Skin of body (tissue), 2 donors: ENCODE measurements around the gene WFDC13. TPM values are rescaled to one million over a fixed set of nuclear protein-coding genes. Genes with fewer than 3 reads are reported as not detected.
A peak's percentile ranks its signal among the peaks of the same experiment; 100 is the strongest.
"Not testable (repeated sequence)": the region's sequence is repeated elsewhere in the genome, so short reads cannot be mapped to it uniquely, and the experiment has no call there.

ENCODE experiments used
- DNase-seq: peaks from one replicate; lab custom pipeline; 2025; lab: John Stamatoyannopoulos, UW
- total RNA-seq: library from RNA; depleted of rRNA; stranded (reverse); fragments of >200 nt; gene quantifications from one replicate; pipeline ENCODE4 v1.2.3, GENCODE V29; 2014

Gene WFDC13, protein sequence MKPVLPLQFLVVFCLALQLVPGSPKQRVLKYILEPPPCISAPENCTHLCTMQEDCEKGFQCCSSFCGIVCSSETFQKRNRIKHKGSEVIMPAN
- total RNA-seq: not detected

DNA sequence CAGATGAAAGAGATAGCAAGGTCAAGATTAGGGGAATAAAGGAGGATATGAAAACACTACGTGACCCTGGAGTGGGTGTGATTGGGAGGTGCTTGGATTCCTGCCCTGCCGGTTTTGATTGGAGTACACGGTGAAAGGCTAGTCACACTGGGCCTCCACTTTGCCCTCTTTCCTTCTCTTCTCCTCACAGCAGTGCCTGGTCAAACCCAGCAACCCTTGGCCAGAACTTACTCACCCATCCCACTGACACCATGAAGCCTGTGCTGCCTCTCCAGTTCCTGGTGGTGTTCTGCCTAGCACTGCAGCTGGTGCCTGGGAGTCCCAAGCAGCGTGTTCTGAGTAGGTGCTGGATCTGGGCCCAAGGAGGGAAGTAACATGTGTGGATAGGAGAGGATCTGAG, at the start of gene WFDC13:
WFDC13 (plus strand) TSS at position 166 of the 400 bp plus-strand sequence; CDS start at position 252, 86 bp downstream.
- no peak for DNase-seq

DNA sequence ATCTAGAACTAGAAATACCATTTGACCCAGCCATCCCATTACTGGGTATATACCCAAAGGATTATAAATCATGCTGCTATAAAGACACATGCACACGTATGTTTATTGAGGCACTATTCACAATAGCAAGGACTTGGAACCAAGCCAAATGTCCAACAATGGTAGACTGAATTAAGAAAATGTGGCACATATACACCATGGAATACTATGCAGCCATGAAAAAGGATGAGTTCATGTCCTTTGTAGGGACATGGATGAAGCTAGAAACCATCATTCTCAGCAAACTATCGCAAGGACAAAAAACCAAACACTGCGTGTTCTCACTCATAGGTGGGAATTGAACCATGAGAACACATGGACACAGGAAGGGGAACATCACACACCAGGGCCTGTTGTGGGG, 44.8 kb upstream of the WFDC13 start:
- not testable (repeated sequence) for DNase-seq

DNA sequence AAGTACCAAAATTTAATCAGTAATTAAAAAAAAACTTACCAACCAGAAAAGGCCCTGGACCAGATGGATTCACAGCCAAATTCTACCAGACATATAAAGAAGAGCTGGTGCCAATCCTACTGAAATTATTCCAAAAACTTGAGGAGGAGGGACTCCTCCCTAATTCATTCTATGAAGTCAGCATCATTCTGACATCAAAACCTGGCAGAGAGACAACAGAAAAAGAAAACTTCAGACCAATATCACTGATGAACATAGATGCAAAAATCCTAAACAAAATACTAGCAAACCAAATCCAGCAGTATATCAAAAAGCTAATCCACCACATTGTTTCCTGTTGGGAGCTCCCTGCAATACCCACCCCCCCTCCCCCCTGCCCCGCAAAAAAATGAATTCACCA, 31.7 kb upstream of the WFDC13 start, which contains the start of gene WFDC11:
WFDC11 (minus strand) TSS at position 101 of the 400 bp plus-strand sequence. CDS start 19,639 bp downstream, outside the sequence.
- DNase-seq: no peak

DNA sequence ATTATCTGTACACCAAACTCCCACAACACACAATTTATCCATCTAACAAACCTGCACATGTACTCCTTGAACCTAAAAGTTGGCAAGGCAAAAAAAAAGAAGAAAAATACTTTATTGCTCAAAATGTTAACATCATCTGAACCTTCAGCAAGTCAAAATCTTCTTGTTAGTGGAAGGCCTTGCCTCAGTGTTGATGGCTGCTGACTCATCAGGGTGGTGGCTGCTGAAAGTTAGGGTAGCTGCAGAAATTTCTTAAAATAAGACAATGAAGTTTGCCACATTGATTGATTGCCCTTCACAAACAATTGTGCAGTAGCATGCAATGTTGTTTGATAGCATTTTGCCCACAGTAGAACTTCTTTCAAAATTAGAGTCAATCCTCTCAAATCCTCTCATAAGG, 29.1 kb upstream of the WFDC13 start:
- DNase-seq: no peak

DNA sequence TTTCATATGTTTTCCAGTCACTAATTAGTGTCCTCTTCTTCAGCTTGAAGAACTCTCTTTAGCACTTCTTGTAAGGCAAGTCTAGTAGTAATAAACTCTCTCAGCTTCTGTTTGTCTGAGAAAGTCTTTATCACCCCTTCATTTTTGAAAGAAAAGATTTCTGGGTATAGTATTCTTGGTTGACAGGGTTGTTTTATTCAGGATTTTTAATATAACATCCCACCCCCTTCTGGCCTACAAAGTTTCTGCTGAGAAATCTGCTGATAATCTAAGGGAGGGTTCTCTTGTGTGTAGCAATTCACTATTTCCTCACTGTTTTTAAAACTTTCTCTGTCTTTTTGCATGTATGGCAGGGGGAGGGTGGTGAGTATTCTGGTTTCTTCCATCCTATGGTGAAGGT, 22.2 kb upstream of the WFDC13 start:
- DNase-seq: no peak

DNA sequence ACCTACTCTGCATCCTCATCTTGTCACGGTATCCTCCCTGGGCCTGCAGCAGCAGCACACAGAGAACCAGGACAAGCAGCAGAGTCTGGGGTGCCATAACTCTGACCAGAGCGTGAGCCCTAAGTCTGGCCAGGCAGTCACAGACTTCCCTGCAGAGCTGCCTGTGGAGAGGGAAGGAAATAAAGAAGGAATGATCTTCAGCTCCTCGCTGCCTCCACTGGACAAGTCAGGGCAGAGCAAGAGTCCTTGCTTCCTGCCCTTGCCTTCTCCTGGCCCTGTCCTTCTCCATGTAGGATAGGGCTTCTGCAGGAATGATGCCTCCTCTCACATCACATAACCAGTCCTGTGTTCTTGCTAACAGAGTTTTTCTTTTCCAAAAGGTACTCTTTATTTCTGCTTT, 15.9 kb upstream of the WFDC13 start:
- no peak for DNase-seq

DNA sequence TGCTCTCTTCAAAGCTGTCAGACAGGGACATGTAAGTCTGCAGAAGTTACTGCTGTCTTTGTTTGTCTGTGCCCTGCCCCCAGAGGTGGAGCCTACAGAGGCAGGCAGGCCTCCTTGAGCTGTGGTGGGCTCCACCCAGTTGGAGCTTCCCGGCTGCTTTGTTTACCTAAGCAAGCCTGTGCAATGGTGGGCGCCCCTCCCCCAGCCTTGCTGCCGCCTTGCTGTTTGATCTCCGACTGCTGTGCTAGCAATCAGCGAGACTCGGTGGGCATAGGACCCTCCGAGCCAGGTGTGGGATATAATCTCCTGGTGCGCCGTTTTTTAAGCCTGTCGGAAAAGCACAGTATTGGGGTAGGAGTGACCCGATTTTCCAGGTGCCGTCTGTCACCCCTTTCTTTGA, 8.5 kb upstream of the WFDC13 start:
- not testable (repeated sequence) for DNase-seq

DNA sequence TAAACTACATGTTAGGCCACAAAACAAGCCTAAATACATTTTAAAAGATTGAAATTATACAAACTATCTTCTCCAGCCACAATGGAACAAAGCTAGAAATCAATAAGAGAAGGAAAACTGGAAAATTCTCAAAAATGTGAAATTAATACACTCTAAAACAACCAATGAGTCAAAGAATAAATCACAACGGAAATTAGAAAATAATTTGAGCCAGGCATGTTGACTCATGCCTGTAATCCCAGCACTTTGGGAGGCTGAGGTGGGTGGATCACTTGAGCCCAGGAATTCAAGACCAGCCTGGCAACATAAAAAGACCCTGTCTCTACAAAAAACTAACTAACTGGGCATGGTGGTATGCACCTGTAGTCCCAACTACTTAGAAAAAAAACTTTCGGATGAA, 6.3 kb upstream of the WFDC13 start:
- DNase-seq: no peak

DNA sequence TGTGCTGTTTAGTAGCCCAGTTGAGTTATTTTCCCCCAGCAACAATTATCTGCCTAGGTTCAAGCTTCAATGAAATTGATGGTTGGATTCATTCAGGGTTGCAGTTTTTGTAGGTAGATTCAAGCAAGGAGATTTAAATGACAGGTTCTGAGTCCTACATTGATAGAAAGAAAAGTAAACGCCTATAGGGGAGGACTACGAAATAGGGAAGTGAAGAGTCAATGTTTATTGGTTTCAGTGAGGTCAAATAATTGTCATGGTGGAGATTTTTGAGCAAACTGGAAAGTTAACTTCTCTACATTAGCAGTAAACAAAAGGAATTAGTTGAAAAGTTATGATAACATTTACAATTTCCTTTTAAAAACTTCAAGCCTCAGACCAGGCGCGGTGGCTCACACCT, 734 bp upstream of the WFDC13 start:
- DNase-seq: no peak

DNA sequence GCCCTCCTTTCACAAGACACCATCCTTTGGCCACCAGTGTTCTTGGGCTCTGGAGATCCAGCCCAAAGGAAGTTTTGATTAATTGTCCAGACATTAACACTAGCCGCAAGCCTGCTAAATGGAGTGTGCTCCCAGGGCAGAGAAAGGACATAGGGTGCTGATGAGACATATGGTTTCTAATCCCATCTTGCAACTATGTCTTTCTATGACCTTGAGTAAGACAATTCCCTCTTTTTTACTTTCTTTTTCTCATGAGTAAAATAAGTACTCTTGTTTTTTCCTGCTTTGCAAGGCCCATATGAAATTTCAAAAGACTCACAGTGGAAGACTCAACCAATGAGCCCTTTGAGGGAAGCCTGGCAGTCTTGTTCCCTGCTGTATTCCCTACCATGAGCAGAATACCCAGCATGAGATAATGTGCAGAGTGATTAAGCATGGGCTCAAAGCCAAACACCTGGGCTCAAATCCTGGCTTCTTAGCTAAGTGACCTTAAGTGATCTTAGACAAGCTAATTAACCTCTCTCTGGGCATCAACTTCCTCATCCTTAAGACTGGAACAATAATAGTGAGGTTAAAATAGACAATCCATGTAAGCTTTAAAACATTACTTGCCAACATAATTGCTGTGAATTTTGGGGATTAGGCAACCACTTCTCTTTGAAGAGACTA, 3.3 kb downstream of the WFDC13 start, which contains the start of gene WFDC10B:
WFDC10B (minus strand) TSS at position 51 of the 669 bp plus-strand sequence. CDS start 19,027 bp downstream, outside the sequence.
- peak; percentile 31 for DNase-seq

DNA sequence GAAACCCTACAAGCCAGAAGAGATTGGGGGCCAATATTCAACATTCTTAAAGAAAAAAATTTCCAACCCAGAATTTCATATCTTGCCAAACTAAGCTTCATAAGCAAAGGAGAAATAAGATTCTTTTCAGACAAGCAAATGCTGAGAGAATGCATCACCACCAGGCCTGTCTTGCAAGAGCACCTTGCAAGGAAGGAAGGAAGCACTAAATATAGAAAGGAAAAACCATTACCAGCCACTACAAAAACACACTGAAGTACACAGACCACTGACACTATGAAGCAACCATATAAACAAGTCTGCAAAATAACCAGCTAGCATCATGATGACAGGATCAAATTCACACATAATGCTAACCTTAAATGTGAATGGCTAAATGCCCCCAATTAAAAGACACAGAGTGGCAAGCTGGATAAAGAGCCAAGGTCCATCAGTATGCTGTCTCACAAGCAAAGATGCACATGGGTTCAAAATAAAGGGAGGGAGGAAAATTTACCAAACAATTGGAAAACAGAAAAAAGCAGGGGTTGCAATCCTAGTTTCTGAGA, 14.4 kb downstream of the WFDC13 start:
- DNase-seq: not testable (repeated sequence)

DNA sequence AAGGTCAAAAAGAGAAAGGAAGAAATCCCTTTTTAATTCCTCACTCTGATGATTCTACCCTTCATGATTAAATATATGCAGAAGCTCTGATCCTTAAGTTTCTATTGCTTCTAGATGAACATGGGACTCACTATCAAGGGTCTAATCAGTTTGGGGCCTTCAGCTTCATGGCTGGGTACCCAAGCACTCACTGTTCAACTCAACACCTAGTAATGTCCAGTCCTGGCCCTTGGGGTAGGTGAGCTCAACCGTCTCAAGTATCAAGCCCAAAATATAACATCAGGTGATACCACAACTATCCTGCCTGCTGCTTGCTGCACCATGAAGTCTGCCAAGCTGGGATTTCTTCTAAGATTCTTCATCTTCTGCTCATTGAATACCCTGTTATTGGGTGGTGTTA, 20.2 kb downstream of the WFDC13 start, which contains the start of gene SPINT4:
SPINT4 (plus strand) TSS at position 301 of the 400 bp plus-strand sequence; CDS start at position 322, 21 bp downstream.
- DNase-seq: no peak

DNA sequence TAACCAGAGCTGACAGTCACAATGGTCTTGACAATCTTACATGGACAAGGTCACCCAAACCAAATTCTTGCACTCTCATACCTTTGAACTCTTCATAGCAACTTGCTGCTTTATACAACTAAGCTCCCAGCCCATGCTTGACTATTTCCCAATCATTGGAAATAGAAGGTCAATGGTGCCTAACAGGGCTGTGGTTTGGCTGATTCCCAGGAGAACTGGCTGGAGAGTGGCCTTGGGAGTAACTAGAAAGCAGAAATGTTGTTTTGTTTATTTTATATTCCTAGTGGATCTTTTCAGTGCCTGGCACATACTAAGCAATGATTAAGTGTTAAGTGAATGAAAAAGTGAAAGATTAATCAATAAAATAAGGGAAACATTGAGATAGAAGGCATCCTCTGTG, 23.3 kb downstream of the WFDC13 start:
- no peak for DNase-seq

DNA sequence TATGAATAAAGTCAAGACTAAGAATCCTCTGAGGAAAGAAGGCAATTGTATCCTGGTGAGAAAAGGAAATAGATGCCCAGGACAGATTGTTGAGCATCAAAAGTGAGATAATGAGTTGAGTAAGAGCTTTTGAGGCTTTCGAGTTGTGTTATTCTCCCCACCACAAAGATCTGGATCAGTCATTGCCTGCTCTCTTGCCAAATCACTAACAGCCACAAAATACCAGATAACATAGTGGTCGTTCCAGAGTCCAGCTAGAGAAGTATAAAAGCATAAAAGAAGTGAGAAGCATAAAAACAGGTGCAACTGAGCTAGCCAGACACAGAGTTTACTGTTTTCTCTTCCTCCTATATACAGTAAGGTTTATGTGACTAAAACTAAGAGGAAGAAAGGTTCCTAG, 25.2 kb downstream of the WFDC13 start:
- no peak for DNase-seq

DNA sequence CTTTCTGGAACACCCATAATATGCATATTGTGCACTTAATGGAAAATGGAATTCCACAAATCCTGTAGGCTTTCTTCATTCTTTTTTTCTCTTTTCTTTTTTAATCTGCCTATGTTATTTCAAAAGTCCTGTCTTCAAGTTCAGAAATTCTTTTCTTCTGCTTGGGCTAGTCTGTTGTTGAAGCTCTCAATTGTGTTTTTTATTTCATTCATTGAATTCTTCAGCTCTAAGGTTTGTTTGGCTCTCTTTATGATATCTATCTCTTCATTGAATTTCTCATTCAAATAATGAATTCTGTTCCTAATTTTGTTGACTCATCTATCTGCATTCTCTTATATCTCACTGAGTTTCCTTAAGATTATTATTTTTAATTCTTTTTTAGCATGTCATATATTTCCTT, 30.4 kb downstream of the WFDC13 start:
- no peak for DNase-seq

DNA sequence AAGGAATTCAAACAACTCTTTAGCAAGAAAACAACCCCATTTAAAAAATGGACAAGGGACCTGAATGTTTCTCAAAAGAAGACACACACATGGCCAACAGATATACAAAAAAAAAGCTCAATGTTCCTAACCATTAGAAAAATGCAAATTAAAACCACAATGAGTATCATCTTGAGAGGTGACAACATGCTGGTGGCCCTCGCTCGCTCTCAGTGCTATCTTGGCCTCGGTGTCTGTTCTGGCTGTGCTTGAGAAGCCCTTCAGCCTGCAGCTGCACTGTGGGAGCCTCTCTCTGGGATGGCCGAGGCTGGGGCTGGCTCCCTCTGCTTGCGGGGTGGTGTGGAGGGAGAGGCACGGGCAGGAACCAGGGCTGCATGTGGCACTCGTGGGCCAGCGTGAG, 33.7 kb downstream of the WFDC13 start:
- DNase-seq: no peak

DNA sequence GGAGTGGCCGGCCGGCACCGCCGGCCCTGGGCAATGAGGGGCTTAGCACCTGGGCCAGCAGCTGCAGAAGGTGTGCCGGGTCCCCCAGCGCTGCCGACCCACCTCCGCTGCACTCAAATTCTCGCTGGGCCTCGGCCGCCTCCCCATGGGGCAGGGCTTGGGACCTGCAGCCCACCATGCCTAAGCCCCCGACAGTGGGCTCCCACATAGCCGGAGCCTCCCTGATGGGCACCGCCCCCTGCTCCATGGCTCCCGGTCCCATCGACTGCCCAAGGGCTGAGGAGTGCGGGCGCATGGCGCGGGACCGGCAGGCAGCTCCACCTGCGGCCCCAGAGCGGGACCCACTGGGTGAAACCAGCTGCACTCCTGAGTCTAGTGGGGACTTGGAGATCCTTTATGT, 34.1 kb downstream of the WFDC13 start:
- DNase-seq: no peak

DNA sequence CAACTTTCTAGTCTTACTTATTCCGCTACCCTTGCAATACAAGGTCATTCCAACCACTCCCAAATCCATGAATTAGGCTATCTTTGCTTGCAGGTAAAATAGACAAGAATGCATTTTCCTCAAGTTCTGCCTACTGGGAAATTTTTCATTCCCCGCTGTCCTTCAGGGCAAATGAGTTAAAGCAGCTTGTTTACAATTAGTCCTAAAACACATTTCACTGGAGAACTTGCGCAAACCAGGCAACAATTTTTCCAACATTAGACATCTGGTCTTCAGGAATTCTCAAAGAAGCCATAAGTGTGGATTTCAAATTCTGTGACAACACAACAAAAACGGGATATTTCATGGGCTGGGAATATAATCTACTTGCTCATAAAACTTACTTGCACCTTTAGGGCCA, 40.8 kb downstream of the WFDC13 start:
- no peak for DNase-seq

DNA sequence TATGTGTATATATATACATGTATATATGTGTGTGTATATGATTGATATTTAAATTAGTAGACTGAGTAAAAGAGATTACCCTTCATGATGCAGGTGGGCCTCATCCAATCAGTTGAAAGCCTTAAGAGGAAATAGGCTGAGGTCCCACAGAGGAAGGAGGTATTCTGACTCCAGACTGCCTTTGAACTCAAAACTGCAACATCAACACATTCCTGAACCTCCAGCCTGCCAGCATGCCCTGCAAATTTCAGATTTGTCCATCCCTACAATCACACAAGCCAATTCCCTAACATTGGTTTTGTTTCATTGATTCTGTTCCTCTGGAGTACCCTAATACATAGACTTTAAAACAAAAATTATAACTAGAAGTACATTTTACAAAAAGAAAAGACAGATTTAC, 43.2 kb downstream of the WFDC13 start:
- DNase-seq: no peak

DNA sequence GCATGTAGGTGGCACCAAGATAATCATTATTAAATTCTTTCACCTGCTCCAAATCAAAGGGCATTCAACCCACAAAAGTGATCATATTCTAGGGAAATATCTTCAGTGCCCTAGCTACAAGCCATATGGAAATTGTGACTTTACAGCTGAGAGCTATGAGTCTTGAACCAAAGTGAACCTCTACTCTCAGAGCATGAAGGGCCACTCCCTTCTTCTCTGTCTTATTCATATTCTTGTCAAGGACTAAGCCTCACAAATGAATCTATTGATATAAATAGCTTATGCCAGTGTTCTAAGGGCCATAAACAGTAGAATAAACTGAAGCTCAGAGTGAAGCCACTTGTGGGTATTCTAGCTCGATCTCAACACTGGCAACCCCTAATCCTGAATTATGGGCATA, 49.9 kb downstream of the WFDC13 start:
- DNase-seq: no peak

DNA sequence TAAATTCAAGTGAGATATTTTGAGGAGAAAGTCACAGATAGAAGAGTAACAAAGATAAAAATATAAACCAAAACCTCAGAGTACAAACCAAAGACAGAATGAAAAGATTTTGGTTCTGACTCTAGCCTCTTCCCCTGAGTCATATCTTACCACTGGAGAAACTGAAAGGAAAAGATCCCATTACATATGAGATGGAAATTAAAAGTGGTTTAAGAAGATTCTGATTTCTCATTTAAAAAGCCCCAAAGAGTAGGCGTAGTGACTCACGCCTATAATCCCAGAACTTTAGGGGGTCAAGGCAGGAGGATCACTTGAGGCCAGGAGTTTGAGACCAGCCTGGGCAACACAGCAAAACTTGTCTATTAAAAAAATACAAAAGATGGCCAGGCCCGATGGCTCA, 50.9 kb downstream of the WFDC13 start:
- no peak for DNase-seq

DNA sequence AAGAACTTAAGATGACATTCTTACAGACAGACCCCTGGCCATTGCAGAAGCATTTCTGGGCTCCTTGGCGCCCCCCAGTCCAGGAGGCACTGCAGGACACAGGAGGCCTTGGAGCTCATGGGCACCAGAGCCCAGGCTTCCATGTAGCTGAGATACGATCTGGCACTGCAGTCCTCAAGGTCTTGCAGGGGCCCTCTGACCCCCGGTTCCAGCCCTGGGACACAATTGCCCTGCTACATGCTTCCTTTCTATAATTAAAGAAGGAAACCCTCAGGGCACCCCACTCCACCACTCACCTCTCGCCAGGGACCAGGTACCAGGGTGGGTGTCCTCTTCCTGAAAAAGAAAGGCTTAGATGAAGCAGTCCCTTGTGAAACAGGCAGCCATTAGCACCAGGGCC, 56.3 kb downstream of the WFDC13 start:
- DNase-seq: no peak
